ENCODE results near the gene RFWD3.

RFWD3 gene

DNA sequence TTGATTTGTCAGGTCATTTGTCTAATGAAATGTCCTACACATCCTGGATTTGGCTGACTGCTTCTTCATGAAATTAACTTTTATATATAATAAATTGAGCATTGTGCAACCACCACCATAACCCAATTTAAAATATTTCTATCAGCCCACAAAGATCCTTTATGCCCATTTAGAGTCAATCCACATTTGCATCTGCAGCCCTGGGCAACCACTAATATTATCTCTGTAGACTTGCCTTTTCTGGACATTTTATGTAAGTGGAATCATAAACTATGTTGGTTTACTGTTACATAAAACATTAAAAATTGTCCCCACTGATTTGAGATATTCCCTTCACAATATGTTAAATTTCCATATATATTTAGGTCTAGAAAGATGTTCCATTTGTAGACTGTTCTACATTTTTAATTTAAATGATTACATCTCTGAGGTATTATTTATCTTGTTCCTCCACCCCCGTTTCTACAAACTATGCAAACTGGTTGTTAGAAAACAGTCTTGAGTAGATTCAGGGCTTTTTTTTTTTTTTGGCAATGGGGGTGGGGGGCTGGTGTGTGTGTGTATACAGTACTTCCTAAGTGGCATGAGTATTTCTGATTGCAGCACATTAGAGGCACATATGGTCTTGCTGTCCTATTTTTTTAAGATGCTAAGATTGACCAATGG is 16.7 kb downstream of the RFWD3 start:
- Histone ChIP-seq H3K36me3 (ENCODE audit: control insufficient read depth, insufficient read depth, low read length) (peaks cover 50% of the 10 kb centered on the region), H3K9me3 (ENCODE audit: control insufficient read depth, low read length) (no peaks in the 10 kb centered on the region), H3K27me3 (ENCODE audit: control insufficient read depth, insufficient read depth, low read length, poor library complexity, severe bottlenecking) (no peaks in the 10 kb centered on the region), H3K27ac (ENCODE audit: insufficient read depth, low read depth, low read length, poor library complexity, severe bottlenecking) (no peak overlapping the region), H3K4me3 (ENCODE audit: insufficient read depth, low read depth, low read length) (no peak overlapping the region), H3K4me1 (ENCODE audit: control insufficient read depth, insufficient read depth, low read length) (no peaks in the 10 kb centered on the region)
- 100% methylated on average over 1 of the region's 1 CpG; no CpG with 5 or more reads in 1 of the 2 experiments for WGBS, 2 experiments

- WGBS, 2 experiments: 95 to 96% methylated on average over 8 of the region's 8 CpGs
- H3K27ac ChIP-seq (ENCODE audit: insufficient read depth, low read depth, low read length, poor library complexity, severe bottlenecking): no peak overlapping the region
- no peak overlapping the region for H3K4me3 ChIP-seq (ENCODE audit: insufficient read depth, low read depth, low read length)
- H3K27me3 ChIP-seq (ENCODE audit: control insufficient read depth, insufficient read depth, low read length, poor library complexity, severe bottlenecking): no peaks in the 10 kb centered on the region
- H3K36me3 ChIP-seq (ENCODE audit: control insufficient read depth, insufficient read depth, low read length): peaks cover 52% of the 10 kb centered on the region
- H3K9me3 ChIP-seq (ENCODE audit: control insufficient read depth, low read length): no peaks in the 10 kb centered on the region
- no peaks in the 10 kb centered on the region for H3K4me1 ChIP-seq (ENCODE audit: control insufficient read depth, insufficient read depth, low read length)
Measured at GRCh38 chr16:74641969-74642368, 24.7 kb downstream of the RFWD3 start.

- 95 to 96% methylated on average over 7 of the region's 7 CpGs for whole genome bisulfite sequencing, 2 experiments
- no peaks in the 10 kb centered on the region for H3K9me3 ChIP-seq (ENCODE audit: control insufficient read depth, low read length)
- H3K27me3 ChIP-seq (ENCODE audit: control insufficient read depth, insufficient read depth, low read length, poor library complexity, severe bottlenecking): no peaks in the 10 kb centered on the region
- H3K4me1 ChIP-seq (ENCODE audit: control insufficient read depth, insufficient read depth, low read length): no peaks in the 10 kb centered on the region
- H3K36me3 ChIP-seq (ENCODE audit: control insufficient read depth, insufficient read depth, low read length): peaks cover 31% of the 10 kb centered on the region
- no peak overlapping the region for H3K27ac ChIP-seq (ENCODE audit: insufficient read depth, low read depth, low read length, poor library complexity, severe bottlenecking)
- H3K4me3 ChIP-seq (ENCODE audit: insufficient read depth, low read depth, low read length): no peak overlapping the region
Measured at GRCh38 chr16:74637742-74638453, 28.8 kb downstream of the RFWD3 start.

DNA sequence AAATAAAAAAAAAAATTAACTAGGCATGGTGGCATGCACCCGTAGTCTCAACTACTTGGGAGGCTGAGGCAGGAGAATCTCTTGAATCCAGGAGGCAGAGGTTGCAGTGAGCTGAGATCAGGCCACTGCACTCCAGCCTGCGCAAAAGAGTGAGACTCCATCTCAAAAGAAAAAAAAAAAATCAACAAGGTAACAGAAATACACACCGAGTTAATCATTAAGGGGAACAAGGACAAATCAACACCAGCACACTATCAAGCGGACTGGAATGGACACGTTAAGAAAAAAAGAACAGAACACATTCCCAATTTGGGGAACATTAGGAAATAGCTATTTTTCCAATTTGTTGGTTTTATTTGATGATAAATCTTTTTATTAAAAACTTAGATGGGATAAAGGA is 31.4 kb downstream of the RFWD3 start:
- no peak overlapping the region for H3K4me3 ChIP-seq (ENCODE audit: insufficient read depth, low read depth, low read length)
- no peak overlapping the region for H3K27ac ChIP-seq (ENCODE audit: insufficient read depth, low read depth, low read length, poor library complexity, severe bottlenecking)
- H3K27me3 ChIP-seq (ENCODE audit: control insufficient read depth, insufficient read depth, low read length, poor library complexity, severe bottlenecking): no peaks in the 10 kb centered on the region
- no peaks in the 10 kb centered on the region for H3K9me3 ChIP-seq (ENCODE audit: control insufficient read depth, low read length)
- no peaks in the 10 kb centered on the region for H3K4me1 ChIP-seq (ENCODE audit: control insufficient read depth, insufficient read depth, low read length)
- 80 to 91% methylated on average over 5 of the region's 5 CpGs for WGBS, 2 experiments
- H3K36me3 ChIP-seq (ENCODE audit: control insufficient read depth, insufficient read depth, low read length): peaks cover 44% of the 10 kb centered on the region

- H3K4me1 ChIP-seq (ENCODE audit: control insufficient read depth, insufficient read depth, low read length): no peaks in the 10 kb centered on the region
- 94 to 96% methylated on average over 6 to 7 of the region's 7 CpGs for WGBS, 2 experiments
- no peak overlapping the region for H3K27ac ChIP-seq (ENCODE audit: insufficient read depth, low read depth, low read length, poor library complexity, severe bottlenecking)
- no peak overlapping the region for H3K4me3 ChIP-seq (ENCODE audit: insufficient read depth, low read depth, low read length)
- H3K9me3 ChIP-seq (ENCODE audit: control insufficient read depth, low read length): no peaks in the 10 kb centered on the region
- no peaks in the 10 kb centered on the region for H3K27me3 ChIP-seq (ENCODE audit: control insufficient read depth, insufficient read depth, low read length, poor library complexity, severe bottlenecking)
- H3K36me3 ChIP-seq (ENCODE audit: control insufficient read depth, insufficient read depth, low read length): peaks cover 48% of the 10 kb centered on the region
Measured at GRCh38 chr16:74633686-74634085, 33.0 kb downstream of the RFWD3 start.

DNA sequence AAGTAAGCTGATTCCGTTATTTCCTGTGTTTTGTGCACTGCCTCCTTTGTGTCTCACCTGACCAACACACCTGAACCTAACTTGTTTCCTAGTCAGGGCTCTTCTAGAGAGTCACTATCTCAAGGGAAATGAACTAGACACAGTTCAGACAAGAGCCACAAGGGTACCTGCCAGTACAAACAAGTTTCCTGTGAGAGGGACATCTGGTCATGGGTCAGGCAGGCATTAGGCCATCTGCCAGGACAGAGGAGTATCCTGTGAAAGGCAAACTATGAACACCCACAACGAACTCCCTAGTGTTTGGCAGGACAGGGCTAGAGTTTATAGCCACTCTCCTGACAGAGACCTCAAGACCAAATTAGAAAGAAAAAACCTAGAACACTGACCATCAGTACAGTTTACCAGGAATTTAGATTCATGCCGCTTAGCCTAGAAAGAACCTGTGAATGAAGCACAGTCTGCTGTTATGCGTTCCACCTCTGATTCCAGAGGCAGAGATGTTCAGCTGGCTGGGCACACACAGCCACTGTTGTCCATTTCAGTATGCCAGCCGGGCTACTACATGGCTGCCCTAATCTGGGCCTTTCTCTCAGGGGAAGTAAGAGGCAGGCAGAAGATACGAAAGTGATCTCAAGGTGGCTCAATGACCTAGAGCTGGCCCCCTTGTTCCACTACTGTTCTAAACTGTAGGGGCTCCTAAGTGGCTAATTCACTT is 39.0 kb downstream of the RFWD3 start:
- no peak overlapping the region for H3K4me3 ChIP-seq (ENCODE audit: insufficient read depth, low read depth, low read length)
- 95 to 97% methylated on average over 6 of the region's 6 CpGs for WGBS, 2 experiments
- H3K9me3 ChIP-seq (ENCODE audit: control insufficient read depth, low read length): no peaks in the 10 kb centered on the region
- H3K4me1 ChIP-seq (ENCODE audit: control insufficient read depth, insufficient read depth, low read length): no peaks in the 10 kb centered on the region
- H3K27ac ChIP-seq (ENCODE audit: insufficient read depth, low read depth, low read length, poor library complexity, severe bottlenecking): no peak overlapping the region
- H3K27me3 ChIP-seq (ENCODE audit: control insufficient read depth, insufficient read depth, low read length, poor library complexity, severe bottlenecking): no peaks in the 10 kb centered on the region
- H3K36me3 ChIP-seq (ENCODE audit: control insufficient read depth, insufficient read depth, low read length): peaks cover 84% of the 10 kb centered on the region

- peaks cover 84% of the 10 kb centered on the region for H3K36me3 ChIP-seq (ENCODE audit: control insufficient read depth, insufficient read depth, low read length)
Measured at GRCh38 chr16:74626741-74627416, 39.8 kb downstream of the RFWD3 start.

DNA sequence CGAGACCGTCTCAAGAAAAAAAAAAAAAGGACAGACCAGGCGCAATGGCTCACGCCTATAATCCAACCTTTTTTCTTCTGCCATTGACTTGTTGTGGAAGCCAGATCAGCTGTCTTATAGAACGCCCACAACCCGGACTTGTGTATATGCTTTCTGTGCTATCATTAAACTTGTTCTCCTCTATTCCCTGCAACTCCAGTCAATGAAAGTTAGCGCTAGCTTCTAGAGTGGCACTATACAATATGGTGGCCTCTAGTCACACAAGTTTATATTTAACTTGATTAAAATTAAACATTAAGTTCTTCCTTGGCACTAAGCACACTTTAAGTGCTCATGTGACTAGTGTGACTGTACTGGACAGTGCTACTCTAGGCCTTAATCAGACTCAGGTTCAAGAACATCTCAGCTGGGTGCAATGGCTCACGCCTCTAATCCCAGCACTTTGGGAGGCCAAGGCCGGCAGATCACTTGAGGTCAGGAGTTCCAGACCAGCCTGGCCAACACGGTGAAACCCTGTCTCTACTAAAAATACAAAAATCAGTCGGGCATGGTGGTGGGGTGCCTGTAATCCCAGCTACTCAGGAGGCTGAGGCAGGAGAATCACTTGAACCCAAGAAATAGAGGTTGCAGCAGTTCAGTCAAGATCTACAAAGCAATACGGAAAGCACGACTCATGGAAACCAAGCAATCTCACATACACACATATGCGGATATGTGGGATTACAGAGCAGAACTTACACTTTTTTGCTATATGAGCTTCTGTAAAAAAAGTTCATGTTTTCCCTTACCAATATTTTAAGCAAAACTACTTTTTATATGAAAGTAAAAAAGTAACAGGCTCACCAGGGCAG is 41.0 kb downstream of the RFWD3 start:
- 94 to 95% methylated on average over 14 of the region's 14 CpGs for WGBS, 2 experiments
- no peak overlapping the region for H3K4me3 ChIP-seq (ENCODE audit: insufficient read depth, low read depth, low read length)
- H3K27ac ChIP-seq (ENCODE audit: insufficient read depth, low read depth, low read length, poor library complexity, severe bottlenecking): no peak overlapping the region
- no peaks in the 10 kb centered on the region for H3K4me1 ChIP-seq (ENCODE audit: control insufficient read depth, insufficient read depth, low read length)
- peaks cover 77% of the 10 kb centered on the region for H3K36me3 ChIP-seq (ENCODE audit: control insufficient read depth, insufficient read depth, low read length)
- H3K9me3 ChIP-seq (ENCODE audit: control insufficient read depth, low read length): no peaks in the 10 kb centered on the region
- no peaks in the 10 kb centered on the region for H3K27me3 ChIP-seq (ENCODE audit: control insufficient read depth, insufficient read depth, low read length, poor library complexity, severe bottlenecking)

More at GRCh38 chr16:74626741-74627416, 39.8 kb downstream of the RFWD3 start:
- H3K9me3 ChIP-seq (ENCODE audit: control insufficient read depth, low read length): no peaks in the 10 kb centered on the region
- H3K27me3 ChIP-seq (ENCODE audit: control insufficient read depth, insufficient read depth, low read length, poor library complexity, severe bottlenecking): no peaks in the 10 kb centered on the region
- 55 to 100% methylated on average over 1 of the region's 1 CpG for WGBS, 2 experiments
- H3K4me3 ChIP-seq (ENCODE audit: insufficient read depth, low read depth, low read length): no peak overlapping the region
- no peak overlapping the region for H3K27ac ChIP-seq (ENCODE audit: insufficient read depth, low read depth, low read length, poor library complexity, severe bottlenecking)
- no peaks in the 10 kb centered on the region for H3K4me1 ChIP-seq (ENCODE audit: control insufficient read depth, insufficient read depth, low read length)

GRCh38 chr16:74623839-74624235 is 42.8 kb downstream of the RFWD3 start:
- no peak overlapping the region for H3K4me3 ChIP-seq (ENCODE audit: insufficient read depth, low read depth, low read length)
- peaks cover 61% of the 10 kb centered on the region for H3K36me3 ChIP-seq (ENCODE audit: control insufficient read depth, insufficient read depth, low read length)
- 94 to 95% methylated on average over 6 of the region's 6 CpGs for WGBS, 2 experiments
- no peaks in the 10 kb centered on the region for H3K27me3 ChIP-seq (ENCODE audit: control insufficient read depth, insufficient read depth, low read length, poor library complexity, severe bottlenecking)
- H3K27ac ChIP-seq (ENCODE audit: insufficient read depth, low read depth, low read length, poor library complexity, severe bottlenecking): no peak overlapping the region
- H3K9me3 ChIP-seq (ENCODE audit: control insufficient read depth, low read length): no peaks in the 10 kb centered on the region
- H3K4me1 ChIP-seq (ENCODE audit: control insufficient read depth, insufficient read depth, low read length): no peaks in the 10 kb centered on the region

All from ectodermal cell (in vitro differentiated cells).